NT2/D1 (cell line): Measurements from ENCODE around the gene TSPAN16.

Experiments used
- DNase-seq: peaks from one replicate; pipeline ENCODE4 v3.0.0-alpha.2; 2011; ENCODE audit warnings: low read depth, low spot score
- H3K27me3 ChIP-seq: 2 replicates; pipeline ENCODE4 v1.6.0; 2011; ENCODE audit warnings: mild to moderate bottlenecking; ENCODE audit not compliant: insufficient read length, insufficient read depth
- H3K36me3 ChIP-seq: 2 replicates; pipeline ENCODE4 v1.6.1; 2011; ENCODE audit warnings: mild to moderate bottlenecking, low read length, mixed read lengths; ENCODE audit not compliant: insufficient read depth, insufficient read length
- H3K4me1 ChIP-seq: 2 replicates; pipeline ENCODE4 v1.5.1; 2011; ENCODE audit not compliant: insufficient read depth, insufficient read length
- H3K4me3 ChIP-seq: 2 replicates; pipeline ENCODE4 v1.5.1; 2011; ENCODE audit warnings: low read depth; ENCODE audit not compliant: insufficient read length
- H3K9ac ChIP-seq: 2 replicates; pipeline ENCODE4 v1.6.0; 2011; ENCODE audit warnings: low read depth; ENCODE audit not compliant: insufficient read length
- H3K9me3 ChIP-seq: 2 replicates; pipeline ENCODE4 v1.5.1; 2011; ENCODE audit warnings: mild to moderate bottlenecking, low read length; ENCODE audit not compliant: insufficient read depth
- SUZ12 ChIP-seq: IDR thresholded peaks from 2 replicates; pipeline ENCODE4 v1.6.1; 2011; ENCODE audit not compliant: insufficient read length, insufficient read depth; ENCODE audit errors: extremely low read depth
- YY1 ChIP-seq: IDR thresholded peaks from 2 replicates; pipeline ENCODE4 v1.6.1; 2011; ENCODE audit not compliant: insufficient read length, insufficient read depth
- ZNF274 ChIP-seq: IDR thresholded peaks from 2 replicates; pipeline ENCODE4 v1.6.1; 2011; ENCODE audit warnings: mild to moderate bottlenecking, low read depth, low read length

TSPAN16 gene

GRCh38 chr19:11252665-11253355 lies 43.1 kb upstream of the TSPAN16 start:
- no peak for DNase-seq
- Histone ChIP-seq H3K36me3 (peaks cover 35% of the 10 kb centered on the region), H3K9me3 (no peaks in the 10 kb centered on the region), H3K4me1 (peaks cover 19% of the 10 kb centered on the region), H3K27me3 (no peaks in the 10 kb centered on the region), H3K9ac (peak overlapping the region; percentile 50), H3K4me3 (no peak overlapping the region)
- no peak for TF ChIP-seq YY1

DNA sequence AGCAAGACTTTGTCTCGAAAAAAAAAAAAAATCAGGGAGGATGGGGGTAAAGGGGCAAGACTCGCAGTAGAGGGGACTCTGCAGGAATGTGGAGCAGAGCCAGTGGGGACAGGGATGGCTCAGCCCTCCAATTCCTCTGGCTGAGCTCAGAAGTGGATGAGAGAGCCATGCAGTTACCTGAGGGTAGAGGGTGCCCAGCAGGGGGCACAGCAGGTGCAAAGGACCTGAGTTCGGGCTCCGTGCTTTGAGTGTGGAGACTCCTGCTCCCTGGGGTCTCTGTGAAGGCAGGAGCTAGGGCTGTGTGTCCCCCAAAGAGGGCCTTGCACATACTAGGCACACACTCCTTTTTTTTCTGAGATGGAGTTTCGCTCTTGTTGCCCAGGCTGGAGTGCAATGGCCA lies 41.3 kb upstream of the TSPAN16 start:
- TF ChIP-seq SUZ12 (no peak), ZNF274 (no peak), YY1 (no peak)
- no peak for DNase-seq
- Histone ChIP-seq H3K27me3 (no peaks in the 10 kb centered on the region), H3K4me3 (no peak overlapping the region), H3K9me3 (no peaks in the 10 kb centered on the region), H3K4me1 (peaks cover 19% of the 10 kb centered on the region), H3K36me3 (peaks cover 23% of the 10 kb centered on the region), H3K9ac (no peak overlapping the region)

DNA sequence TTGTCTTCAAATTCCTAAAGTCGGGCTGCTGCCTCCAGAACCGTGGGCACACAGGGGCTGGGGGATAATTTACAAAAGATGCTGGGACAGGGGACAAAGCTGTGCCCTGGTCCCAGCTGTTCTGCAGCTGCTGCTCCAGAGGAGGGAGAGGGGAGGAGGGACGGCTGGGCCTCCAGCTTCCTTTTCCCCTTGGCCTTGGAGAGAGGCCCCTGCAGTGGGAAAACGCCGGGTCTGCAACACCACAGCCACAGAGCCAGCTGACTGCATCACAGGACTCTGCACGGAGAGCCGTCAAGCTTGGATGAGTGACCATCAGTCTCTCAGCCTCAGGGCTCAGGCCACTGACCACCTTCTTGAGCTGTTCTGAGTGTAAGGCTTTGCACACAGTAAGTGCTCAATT lies 39.8 kb upstream of the TSPAN16 start:
- H3K9ac ChIP-seq, result peak overlapping the region; percentile 24
- H3K36me3 ChIP-seq, result peaks cover 15% of the 10 kb centered on the region
- no peak overlapping the region for H3K4me3 ChIP-seq
- DNase-seq, result no peak
- peaks cover 21% of the 10 kb centered on the region for H3K4me1 ChIP-seq
- TF ChIP-seq SUZ12 (no peak), ZNF274 (no peak), YY1 (no peak)
- no peaks in the 10 kb centered on the region for H3K27me3 ChIP-seq
- no peaks in the 10 kb centered on the region for H3K9me3 ChIP-seq

DNA sequence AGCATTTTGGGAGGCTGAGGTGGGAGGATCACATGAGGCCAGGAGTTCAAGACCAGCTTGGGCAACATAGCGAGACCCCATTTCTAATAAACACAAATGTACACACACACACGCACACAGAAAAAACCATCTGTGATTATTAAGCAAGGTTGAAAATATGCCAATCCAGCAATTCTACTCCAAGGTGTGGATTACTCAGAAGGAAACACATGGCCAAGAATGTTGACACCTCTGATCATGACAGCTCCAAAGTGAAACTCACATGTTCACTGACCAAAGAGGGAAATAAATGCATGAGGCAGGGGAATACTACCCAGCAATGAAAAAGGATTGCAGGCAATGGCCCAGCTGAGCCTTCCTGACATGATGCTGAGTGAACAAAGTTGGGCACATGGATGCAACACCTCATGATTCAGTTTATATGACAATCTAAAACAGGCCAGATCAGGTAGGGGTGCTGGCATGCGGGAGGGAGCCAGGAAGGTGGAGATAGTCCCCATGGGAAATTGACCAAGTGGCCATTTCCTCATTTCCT lies 38.0 kb upstream of the TSPAN16 start:
- H3K4me3 ChIP-seq, result no peak overlapping the region
- H3K36me3 ChIP-seq, result no peaks in the 10 kb centered on the region
- H3K9ac ChIP-seq, result no peak overlapping the region
- H3K4me1 ChIP-seq, result peaks cover 18% of the 10 kb centered on the region
- no peaks in the 10 kb centered on the region for H3K27me3 ChIP-seq
- TF ChIP-seq YY1 (no peak), SUZ12 (no peak), ZNF274 (no peak)
- no peaks in the 10 kb centered on the region for H3K9me3 ChIP-seq
- no peak for DNase-seq

GRCh38 chr19:11260996-11261395 lies 35.0 kb upstream of the TSPAN16 start:
- no peaks in the 10 kb centered on the region for H3K9me3 ChIP-seq
- H3K27me3 ChIP-seq, result no peaks in the 10 kb centered on the region
- no peaks in the 10 kb centered on the region for H3K36me3 ChIP-seq
- H3K9ac ChIP-seq, result no peak overlapping the region
- TF ChIP-seq SUZ12, result no peak
- no peak for TF ChIP-seq YY1
- DNase-seq, result no peak
- peak overlapping the region; percentile 85 for H3K4me3 ChIP-seq
- peaks cover 9% of the 10 kb centered on the region for H3K4me1 ChIP-seq

DNA sequence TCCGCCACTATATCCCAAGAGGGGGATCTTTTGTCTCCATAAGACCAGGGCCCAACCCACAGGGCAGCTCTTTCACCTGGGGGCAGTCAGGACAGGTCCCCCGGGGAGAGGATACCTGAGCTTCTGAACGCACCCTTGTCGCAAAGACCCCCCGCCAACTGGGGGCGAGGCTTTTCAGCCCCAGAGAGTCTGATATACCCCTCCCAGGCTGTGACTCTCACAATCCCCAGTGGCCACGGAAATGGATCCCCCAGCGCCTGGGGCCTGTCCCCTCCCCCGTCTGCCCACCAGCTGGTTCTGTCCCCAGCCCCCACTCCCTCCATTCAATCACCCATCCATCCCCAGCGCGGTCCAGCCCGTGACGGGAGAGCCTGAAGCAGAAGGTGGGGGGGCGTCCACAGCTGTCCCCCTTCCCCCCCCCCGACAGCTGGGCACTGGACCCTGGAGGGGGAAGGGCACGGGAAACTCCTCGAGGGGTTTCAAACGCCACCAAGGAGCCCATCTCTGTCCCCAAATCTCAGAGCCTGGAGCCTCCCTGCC lies 34.5 kb upstream of the TSPAN16 start:
- H3K4me1 ChIP-seq, result peaks cover 5% of the 10 kb centered on the region
- H3K4me3 ChIP-seq, result peak overlapping the region; percentile 85
- H3K9me3 ChIP-seq, result no peaks in the 10 kb centered on the region
- H3K9ac ChIP-seq, result peak overlapping the region; percentile 89
- no peaks in the 10 kb centered on the region for H3K36me3 ChIP-seq
- TF ChIP-seq YY1 (no peak), ZNF274 (no peak), SUZ12 (no peak)
- no peak for DNase-seq
- no peaks in the 10 kb centered on the region for H3K27me3 ChIP-seq

- no peaks in the 10 kb centered on the region for H3K9me3 ChIP-seq
- peak within 1 kb of the TSS; percentile 85 for H3K4me3 ChIP-seq
- H3K9ac ChIP-seq, result peak within 1 kb of the TSS; percentile 89
- TF ChIP-seq SUZ12, result no peak
- no peak for TF ChIP-seq ZNF274
- TF ChIP-seq YY1, result no peak
- no peaks in the 10 kb centered on the region for H3K36me3 ChIP-seq
- H3K4me1 ChIP-seq, result peaks cover 5% of the 10 kb centered on the region
- no peaks in the 10 kb centered on the region for H3K27me3 ChIP-seq
- DNase-seq, result no peak
These were observed 33.8 kb upstream of the TSPAN16 start, which contains the start of gene DOCK6 for GRCh38 chr19:11261971-11262839. Gene DOCK6 (minus strand): TSS chr19:11262524. CDS start chr19:11262440, 84 bp downstream.
